ENCODE measurements around the gene CCNG2. TPM values are rescaled to one million over a fixed set of nuclear protein-coding genes. Genes with fewer than 3 reads are reported as not detected.
A peak's percentile ranks its signal among the peaks of the same experiment; 100 is the strongest.

CCNG2 gene
- total and polyA plus RNA-seq, 11 donors: 2.4 to 18.7 (median 5.7) TPM

GRCh38 chr4:77155631-77156452, 1.2 kb upstream of the CCNG2 start:
- Histone ChIP-seq H3K27ac (peak overlapping the region in 8 of 12 donors; percentile 46 to 95 (median 90)), H3K4me1 (peaks cover 0 to 34% (median 5%) of the 10 kb centered on the region in 12 donors), H3K4me3 (peak overlapping the region in 11 of 12 donors; percentile 32 to 97 (median 87)), H3K9me3 (no peaks in the 10 kb centered on the region), H3K36me3 (peaks cover 0 to 22% (median 13%) of the 10 kb centered on the region in 9 donors), H3K27me3 (no peaks in the 10 kb centered on the region)
- ATAC-seq: no peak
- 46 to 53% (median 49%) methylated on average over 15 of the region's 15 CpGs for WGBS, 4 donors
- intact Hi-C loops (cut with DNase I): loop anchor here (1.0 to 5.0 kb wide), 6 partner anchors 59 to 209 kb away; partner anchors contain the start of genes CCNI (in 5 of the 10) and SEPTIN11 (in 1 of the 10)
- no peak for DNase-seq
- TF ChIP-seq POLR2A (IDR thresholded peaks at IDR 0.05) (no peak), CTCF (IDR thresholded peaks at IDR 0.05) (no peak)

GRCh38 chr4:77156533-77156911, 485 bp upstream of the CCNG2 start:
- peak; percentile 90 to 96 (median 95) for DNase-seq

GRCh38 chr4:77157859-77158486, 966 bp downstream of the CCNG2 start:
- H3K4me1 ChIP-seq: peaks cover 0 to 34% (median 5%) of the 10 kb centered on the region in 12 donors
- ATAC-seq (peak; percentile 58 to 86 (median 81)), DNase-seq (peak; percentile 88 to 93 (median 89))
- no peak for TF ChIP-seq CTCF (IDR thresholded peaks at IDR 0.05)
- intact Hi-C loops (cut with DNase I): loop anchor here (2.0 to 5.0 kb wide), 5 partner anchors 61 to 211 kb away; partner anchors contain the start of genes CCNI (in 5 of the 10) and SEPTIN11 (in 1 of the 10)
- WGBS, 4 donors: 1% methylated on average over 25 to 53 of the region's 53 CpGs
- H3K36me3 ChIP-seq: peaks cover 0 to 43% (median 34%) of the 10 kb centered on the region in 9 donors
- H3K27ac ChIP-seq: peak overlapping the region; percentile 80 to 95 (median 91)
- no peaks in the 10 kb centered on the region for H3K9me3 ChIP-seq
- no peaks in the 10 kb centered on the region for H3K27me3 ChIP-seq
- H3K4me3 ChIP-seq: peak overlapping the region; percentile 65 to 97 (median 86)

More at GRCh38 chr4:77156533-77156911, 485 bp upstream of the CCNG2 start:
- H3K27ac ChIP-seq: peak overlapping the region; percentile 80 to 95 (median 91)
- WGBS, 4 donors: 0 to 1% (median 1%) methylated on average over 15 to 17 of the region's 17 CpGs
- H3K9me3 ChIP-seq: no peaks in the 10 kb centered on the region
- intact Hi-C loops (cut with DNase I): loop anchor here (1.0 to 5.0 kb wide), 6 partner anchors 59 to 209 kb away; partner anchors contain the start of genes CCNI (in 5 of the 10) and SEPTIN11 (in 1 of the 10)
- peak; percentile 98 to 99 (median 98) for ATAC-seq
- peak overlapping the region; percentile 65 to 97 (median 86) for H3K4me3 ChIP-seq
- TF ChIP-seq POLR2A (IDR thresholded peaks at IDR 0.05) (no peak), CTCF (IDR thresholded peaks at IDR 0.05) (no peak)
- peaks cover 0 to 34% (median 5%) of the 10 kb centered on the region in 12 donors for H3K4me1 ChIP-seq
- H3K27me3 ChIP-seq: no peaks in the 10 kb centered on the region
- peaks cover 0 to 29% (median 19%) of the 10 kb centered on the region in 9 donors for H3K36me3 ChIP-seq
